ENCODE data around the gene PDE4D.

The PDE4D gene

DNA sequence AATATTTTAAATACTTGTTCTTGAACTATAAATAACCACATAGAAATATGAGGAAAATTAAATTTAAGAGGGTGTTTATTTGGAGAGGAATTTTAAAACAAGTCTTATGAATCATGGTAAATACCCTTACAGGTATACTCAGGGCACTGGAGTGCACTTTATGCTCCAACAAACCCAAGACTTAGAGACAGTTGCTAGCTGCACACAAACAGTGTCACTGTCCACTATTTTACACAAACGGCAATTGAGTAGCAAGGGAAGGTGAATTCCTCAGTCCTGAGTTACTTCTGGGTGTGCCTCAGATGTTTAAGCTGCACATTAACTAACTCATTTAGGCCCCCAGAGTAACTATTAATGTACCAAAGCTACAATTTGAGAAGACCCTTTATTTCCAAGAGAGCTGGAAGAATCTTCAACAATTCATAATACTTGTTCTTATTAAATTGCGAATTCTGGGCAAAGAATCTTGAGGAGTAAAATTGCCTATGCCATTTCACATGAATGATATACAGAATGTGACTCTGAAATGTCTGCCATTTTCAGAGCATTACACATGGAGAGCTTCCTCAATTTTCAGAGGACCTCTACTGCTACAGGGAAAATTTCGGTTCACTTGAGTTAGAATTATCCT lies 371.2 kb downstream of the PDE4D start:
- no peak overlapping the region for H3K4me3 ChIP-seq (ENCODE audit: low read depth, low read length)
- TF ChIP-seq, protein P1, sequence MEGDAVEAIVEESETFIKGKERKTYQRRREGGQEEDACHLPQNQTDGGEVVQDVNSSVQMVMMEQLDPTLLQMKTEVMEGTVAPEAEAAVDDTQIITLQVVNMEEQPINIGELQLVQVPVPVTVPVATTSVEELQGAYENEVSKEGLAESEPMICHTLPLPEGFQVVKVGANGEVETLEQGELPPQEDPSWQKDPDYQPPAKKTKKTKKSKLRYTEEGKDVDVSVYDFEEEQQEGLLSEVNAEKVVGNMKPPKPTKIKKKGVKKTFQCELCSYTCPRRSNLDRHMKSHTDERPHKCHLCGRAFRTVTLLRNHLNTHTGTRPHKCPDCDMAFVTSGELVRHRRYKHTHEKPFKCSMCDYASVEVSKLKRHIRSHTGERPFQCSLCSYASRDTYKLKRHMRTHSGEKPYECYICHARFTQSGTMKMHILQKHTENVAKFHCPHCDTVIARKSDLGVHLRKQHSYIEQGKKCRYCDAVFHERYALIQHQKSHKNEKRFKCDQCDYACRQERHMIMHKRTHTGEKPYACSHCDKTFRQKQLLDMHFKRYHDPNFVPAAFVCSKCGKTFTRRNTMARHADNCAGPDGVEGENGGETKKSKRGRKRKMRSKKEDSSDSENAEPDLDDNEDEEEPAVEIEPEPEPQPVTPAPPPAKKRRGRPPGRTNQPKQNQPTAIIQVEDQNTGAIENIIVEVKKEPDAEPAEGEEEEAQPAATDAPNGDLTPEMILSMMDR (conservative IDR thresholded peaks at IDR 0.05; ENCODE audit: low read depth, low read length), result no peak
- DNase-seq (ENCODE audit: low read depth), result no peak

DNA sequence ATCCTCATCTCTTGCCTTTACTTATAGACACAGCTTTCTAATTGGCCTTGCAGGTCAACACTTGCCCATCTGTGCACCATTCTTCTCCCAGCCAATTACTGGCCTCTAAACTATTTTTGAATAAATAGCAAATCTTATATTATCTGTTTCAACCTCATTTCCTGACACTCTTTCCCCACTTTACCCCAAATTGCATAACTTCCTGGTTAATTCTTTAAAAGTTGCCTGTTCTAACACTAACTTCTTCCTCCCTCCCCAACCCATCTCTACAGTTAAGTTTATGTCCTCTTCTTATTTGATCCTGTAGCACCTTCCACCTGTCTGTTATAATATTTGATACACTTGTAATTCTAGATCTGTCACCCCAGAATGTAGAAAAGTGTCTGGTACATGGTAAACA lies 372.1 kb downstream of the PDE4D start:
- no peak overlapping the region for H3K4me3 ChIP-seq (ENCODE audit: low read depth, low read length)
- DNase-seq (ENCODE audit: low read depth), result no peak
- TF ChIP-seq, protein P1 (conservative IDR thresholded peaks at IDR 0.05; ENCODE audit: low read depth, low read length), result no peak

DNA sequence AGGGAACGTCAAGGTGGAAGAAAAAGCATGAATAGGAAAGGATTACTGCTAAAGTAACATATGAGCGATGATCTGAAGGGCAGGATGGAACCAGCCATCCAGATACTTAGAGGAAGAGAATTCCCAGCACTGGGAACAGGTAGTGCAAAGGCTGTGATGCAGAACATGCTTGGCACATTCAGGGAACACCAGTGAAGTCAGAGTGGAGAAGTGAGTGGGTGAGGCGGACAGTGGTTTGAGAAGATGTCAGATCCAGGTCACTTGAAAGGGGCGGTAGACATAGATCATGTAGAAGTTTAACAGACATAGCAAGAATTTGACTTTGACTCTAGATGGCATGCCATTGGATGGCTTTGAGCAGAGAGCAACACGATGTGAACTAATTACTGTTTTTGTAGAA lies 374.2 kb downstream of the PDE4D start:
- TF ChIP-seq, protein P1 (conservative IDR thresholded peaks at IDR 0.05; ENCODE audit: low read depth, low read length), result no peak
- H3K4me3 ChIP-seq (ENCODE audit: low read depth, low read length), result no peak overlapping the region
- no peak for DNase-seq (ENCODE audit: low read depth)

DNA sequence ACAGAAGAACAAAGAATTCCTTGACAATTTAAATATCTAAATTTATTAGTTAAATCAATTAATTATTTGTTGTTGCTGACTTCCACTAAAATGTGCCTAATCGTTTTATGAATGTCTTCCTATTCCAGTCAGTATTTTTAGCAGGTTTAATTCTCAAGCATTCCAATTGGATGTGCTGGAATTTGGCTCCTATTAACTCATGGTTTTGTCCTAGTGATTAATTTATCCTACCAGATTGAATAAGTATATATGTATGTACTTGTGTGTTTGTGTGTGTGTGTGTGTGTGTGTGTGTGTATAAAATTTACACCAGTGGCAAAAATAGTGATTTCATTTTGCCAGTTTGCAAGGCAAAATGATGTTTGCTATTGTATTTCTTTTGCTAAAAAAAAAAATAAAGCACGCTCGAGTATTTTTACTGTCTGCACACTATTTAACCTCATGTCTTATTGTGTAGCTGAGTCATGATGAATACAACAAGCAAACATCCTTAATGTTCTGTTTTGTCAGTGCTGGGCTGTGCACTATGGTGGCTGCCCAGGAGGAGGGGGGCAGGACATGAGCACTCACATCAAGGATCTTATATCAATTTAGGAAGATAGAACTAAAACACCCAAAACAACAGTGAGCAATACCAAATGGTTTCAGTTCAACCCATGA lies 375.5 kb downstream of the PDE4D start:
- peak; percentile 72 for DNase-seq (ENCODE audit: low read depth)
- TF ChIP-seq, protein P1 (conservative IDR thresholded peaks at IDR 0.05; ENCODE audit: low read depth, low read length), result peak; percentile 19
- H3K4me3 ChIP-seq (ENCODE audit: low read depth, low read length), result no peak overlapping the region

DNA sequence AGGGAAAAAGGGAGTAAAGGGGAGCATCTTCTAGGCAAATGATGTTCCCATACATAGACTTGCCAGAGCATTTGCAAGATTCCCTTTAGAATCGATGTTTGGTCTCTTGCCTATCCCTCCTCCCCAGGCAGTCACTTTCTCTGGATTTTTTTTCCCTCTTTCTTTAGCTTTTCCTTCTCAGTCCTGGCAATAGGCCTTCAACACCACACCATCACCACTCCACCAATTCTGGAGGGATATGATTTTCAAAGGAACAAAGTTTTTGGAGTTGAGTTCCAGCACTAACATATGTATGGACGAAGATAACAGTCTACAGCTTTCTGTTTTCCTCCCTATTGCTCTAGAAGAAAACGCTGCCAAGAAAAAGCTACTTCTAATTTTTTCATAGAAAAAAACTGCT lies 377.4 kb downstream of the PDE4D start:
- no peak for DNase-seq (ENCODE audit: low read depth)
- TF ChIP-seq, protein P1 (conservative IDR thresholded peaks at IDR 0.05; ENCODE audit: low read depth, low read length), result no peak

DNA sequence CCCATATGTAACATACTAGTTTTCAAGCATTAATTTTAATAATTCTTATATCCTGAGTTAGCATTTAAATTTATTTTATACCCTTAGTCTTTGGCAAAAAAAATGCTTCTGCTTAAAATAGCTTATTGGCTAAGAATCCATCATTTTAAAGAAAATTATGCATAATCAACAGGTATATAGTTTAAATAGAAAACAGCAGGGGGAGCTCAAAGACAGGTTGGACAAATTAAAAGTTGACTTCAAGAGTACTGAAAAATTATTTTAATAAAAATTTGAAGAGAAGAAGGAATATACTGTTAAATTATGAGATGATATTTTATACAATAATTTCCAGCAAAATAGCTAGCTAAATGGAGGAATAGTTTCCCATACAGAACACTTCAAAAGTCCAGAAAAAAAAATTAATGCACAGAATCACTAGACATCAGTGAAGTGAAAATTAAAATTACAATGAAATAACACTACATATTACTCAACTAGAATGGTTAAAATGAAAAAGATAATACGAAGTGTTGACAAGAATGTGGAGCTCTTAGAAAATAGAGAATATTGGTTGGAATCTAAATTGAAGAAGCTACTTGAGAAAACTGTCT lies 387.1 kb downstream of the PDE4D start:
- TF ChIP-seq, protein P1 (conservative IDR thresholded peaks at IDR 0.05; ENCODE audit: low read depth, low read length), result peak; percentile 46
- DNase-seq (ENCODE audit: low read depth), result peak; percentile 77
- no peak overlapping the region for H3K4me3 ChIP-seq (ENCODE audit: low read depth, low read length)

More for the DNA sequence above, 377.4 kb downstream of the PDE4D start:
- no peak overlapping the region for H3K4me3 ChIP-seq (ENCODE audit: low read depth, low read length)
